Measurements from ENCODE around the gene LNX2.

LNX2 gene

DNA sequence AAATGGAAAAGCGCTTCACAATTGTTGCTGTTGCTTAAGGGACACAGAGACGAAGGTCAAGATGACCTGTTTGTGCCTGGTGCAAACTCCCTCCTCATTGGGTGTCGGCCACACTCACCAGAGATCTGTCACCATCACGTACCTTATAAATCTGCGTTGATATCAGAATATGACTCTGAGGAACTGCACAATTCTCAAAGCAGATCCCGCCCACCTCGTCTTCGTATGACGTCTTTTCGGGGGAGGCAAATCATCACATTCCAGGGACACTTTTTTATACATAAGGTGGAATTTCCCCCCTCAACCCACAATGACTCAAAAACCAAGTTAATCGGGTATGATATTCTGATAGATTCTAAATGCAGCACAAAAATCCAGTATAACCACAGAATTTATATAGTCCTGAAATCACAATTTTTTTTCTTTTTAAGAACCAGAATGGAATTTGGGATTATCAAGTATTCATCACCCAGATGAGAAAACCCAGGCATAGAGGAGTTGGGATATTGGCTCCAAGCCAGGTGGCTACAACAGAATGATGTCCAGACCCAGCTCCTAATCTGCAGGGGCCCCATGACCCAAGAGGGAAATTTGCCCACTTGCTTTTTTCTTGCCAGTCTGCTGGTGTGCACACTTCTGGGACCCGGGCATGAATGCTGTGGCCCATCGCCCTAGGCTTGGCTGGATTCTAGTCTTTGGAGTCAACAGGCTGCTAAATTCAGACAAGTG lies 119.4 kb downstream of the LNX2 start:
- H3K4me3 ChIP-seq (ENCODE audit: low read length): no peak overlapping the region
- TF ChIP-seq ZNF274 (IDR thresholded peaks at IDR 0.05; ENCODE audit: low read depth, low read length): no peak

DNA sequence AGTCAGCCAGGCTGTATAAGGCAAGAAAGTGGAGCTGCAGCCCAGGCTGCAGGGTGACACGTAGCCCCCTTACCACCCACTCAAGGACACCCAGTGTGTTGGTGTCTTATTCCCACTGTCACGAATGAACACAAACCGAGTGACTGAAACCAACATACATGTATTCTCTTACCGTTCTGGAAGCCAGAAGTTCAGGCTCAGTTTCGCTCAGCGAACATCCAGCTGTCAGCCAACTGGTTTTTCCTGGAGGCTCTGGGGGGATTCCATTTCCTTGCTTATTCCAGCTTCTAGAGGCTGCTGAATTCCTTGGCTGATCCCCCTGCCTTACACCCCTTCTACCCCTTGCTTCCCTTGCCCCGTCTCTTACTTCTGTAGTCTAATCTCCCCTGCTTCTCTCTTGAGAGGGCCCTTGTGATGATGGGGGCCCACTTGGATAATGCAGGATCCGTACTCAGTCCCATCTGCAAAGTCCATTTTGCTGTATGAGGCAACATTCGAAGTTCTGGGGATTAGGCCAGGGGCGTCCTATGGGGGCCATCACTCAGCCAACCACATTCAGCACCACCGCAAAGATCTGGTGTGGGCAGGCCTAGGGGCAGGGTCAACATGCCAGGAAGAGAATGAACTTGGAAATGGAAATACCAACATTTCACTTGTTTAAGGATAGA lies 122.6 kb downstream of the LNX2 start:
- no peak for TF ChIP-seq ZNF274 (IDR thresholded peaks at IDR 0.05; ENCODE audit: low read depth, low read length)
- no peak overlapping the region for H3K4me3 ChIP-seq (ENCODE audit: low read length)

DNA sequence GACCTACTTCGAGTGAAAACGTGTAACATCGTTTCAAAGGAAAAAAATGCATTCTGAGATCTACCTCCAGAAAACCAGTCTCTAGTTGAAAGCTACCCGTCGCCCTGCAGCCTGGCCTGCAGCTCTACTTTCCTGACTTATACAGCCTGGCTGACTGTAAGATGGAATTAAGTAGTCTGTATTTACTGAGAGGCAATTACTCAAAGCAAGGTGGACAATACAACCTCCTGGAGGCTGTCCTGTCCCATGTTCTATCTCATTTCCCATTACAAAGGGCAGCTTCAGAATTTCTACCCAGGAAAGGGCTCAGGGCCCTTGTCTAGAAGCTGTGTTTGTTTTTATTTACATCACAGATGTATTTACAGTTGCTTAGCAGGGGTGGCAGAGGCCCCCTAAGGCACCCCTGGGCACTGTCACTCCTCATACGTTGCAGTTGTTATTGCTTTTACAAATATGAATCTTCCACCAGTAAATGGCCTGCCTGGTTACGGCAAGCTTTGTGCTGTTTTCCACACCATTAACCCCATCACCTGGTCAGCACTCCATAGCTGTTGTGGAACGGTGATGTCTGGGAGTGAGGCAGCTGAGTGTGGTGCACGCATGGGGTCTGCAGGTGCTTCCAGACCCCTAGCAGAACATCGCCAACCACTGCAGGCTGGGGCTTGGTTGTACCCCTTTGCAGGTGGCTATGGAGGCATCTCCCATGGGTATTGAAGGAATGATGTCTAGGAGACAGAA lies 123.6 kb downstream of the LNX2 start:
- no peak overlapping the region for H3K4me3 ChIP-seq (ENCODE audit: low read length)

DNA sequence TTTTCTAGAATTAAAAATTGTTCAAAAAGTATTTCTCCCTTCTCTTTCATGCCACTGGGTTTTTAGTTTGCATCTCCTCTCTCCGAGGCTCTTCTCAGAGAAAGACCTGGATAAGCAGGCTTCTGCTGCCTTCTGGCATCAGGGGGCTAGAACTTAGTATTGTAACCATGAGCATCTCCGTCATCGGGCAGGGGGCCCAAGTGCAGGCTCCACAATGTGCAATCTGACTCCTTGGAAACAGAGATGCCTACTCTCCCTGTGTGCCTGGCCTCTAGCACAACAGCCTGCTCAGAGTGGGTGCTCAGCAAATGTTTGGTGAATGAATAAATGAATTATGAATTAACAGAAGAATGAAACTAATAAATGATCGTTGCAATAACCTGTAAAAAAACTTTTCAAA lies 124.3 kb downstream of the LNX2 start:
- TF ChIP-seq ZNF274 (IDR thresholded peaks at IDR 0.05; ENCODE audit: low read depth, low read length): no peak
- no peak overlapping the region for H3K4me3 ChIP-seq (ENCODE audit: low read length)

More for the DNA sequence above, 123.6 kb downstream of the LNX2 start:
- TF ChIP-seq ZNF274 (IDR thresholded peaks at IDR 0.05; ENCODE audit: low read depth, low read length): no peak

Measured in GM08714 (cell line).